HT-29 (cell line): ENCODE measurements around the gene TIPRL. TPM values are rescaled to one million over a fixed set of nuclear protein-coding genes. Genes with fewer than 3 reads are reported as not detected.
A peak's percentile ranks its signal among the peaks of the same experiment; 100 is the strongest.

Experiments used
- DNase-seq: peaks from one replicate; pipeline ENCODE4 v3.0.0-alpha.2; 2015; ENCODE audit warnings: low spot score
- total RNA-seq: library from RNA; depleted of rRNA; stranded (reverse); fragments of >200 nt; shearing (Covaris generic); gene quantifications from 2 replicates; pipeline ENCODE4 v1.2.3, GENCODE V29; 2014

TIPRL gene
- total RNA-seq, 1 experiment from 2014 or later = 10.7 TPM

DNA sequence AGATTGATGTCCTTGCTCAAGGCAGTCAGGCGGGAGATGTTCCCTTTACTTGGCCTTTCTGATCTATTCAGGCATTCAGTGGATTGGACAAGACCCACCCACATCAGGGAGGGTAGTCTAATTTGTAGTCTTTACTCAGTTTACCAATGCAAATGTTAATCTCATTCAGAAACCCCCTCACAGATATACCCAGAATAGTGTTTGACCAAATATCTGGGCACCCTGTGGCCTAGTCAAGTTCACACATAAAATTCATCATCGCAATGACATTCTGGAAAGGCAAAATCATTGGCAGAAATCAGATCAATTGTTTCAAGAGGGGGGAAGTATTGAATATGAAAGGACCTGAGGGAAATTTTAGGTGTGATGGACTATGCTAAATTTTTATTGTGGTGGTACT is 34.6 kb downstream of the TIPRL start:
- DNase-seq = no peak

GRCh38 chr1:168216171-168216570 is 37.4 kb downstream of the TIPRL start:
- no peak for DNase-seq

DNA sequence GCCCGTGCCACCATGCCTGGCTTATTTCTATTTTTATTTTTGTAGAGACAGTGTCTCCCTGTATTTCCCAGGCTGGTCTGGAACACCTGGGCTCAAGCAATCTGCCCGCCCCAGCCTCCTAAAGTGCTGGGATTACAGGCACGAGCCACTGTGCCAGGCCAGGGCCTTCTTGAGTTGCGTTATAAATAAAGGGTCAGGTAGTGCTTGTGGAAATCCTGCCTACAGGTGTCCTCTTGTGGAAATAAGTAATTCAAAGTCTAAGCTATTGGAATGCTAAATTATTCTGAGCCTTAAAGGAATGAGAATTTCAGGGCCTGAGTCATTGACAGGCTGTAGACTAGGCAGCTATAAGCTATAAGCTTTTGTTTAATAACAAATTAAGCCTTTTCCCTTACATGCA is 38.9 kb downstream of the TIPRL start:
- DNase-seq = no peak

DNA sequence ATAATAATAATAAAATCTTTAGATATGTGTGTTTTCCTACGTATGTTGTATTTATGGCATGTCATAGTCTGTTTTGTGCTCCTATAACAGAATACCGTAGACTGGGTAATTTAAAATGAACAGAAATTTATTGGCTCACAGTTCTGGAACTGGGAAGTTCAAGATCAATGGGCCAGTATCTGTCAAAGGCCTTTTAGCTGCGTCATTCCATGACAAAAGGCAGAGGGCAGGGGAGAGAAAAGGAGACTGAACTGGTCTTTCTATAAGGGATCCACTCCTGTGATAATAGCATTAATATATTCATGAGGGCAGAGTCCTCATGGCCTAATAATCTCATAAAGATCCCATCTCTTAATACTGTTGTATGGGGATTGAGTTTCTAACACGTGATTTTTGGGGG is 39.9 kb downstream of the TIPRL start:
- no peak for DNase-seq

DNA sequence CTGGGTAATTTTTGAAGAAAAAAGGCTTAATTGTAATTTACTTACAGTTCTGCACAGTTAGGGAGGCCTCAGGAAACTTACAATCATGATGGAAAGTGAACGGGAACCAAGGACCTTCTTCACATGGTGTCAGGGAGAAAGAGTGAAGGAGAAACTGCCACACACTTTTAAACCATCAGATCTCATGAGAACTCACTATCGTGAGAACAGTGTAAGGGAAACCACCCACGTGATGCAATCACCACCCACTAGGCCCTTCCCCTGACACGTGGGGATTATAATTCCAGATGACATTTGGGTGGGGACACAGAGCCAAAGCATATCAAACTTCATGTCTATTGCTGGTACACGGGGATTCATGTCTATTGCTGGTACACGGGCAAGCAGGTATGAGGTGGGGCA is 41.7 kb downstream of the TIPRL start:
- no peak for DNase-seq

GRCh38 chr1:168221275-168221674 is 42.5 kb downstream of the TIPRL start:
- no peak for DNase-seq

DNA sequence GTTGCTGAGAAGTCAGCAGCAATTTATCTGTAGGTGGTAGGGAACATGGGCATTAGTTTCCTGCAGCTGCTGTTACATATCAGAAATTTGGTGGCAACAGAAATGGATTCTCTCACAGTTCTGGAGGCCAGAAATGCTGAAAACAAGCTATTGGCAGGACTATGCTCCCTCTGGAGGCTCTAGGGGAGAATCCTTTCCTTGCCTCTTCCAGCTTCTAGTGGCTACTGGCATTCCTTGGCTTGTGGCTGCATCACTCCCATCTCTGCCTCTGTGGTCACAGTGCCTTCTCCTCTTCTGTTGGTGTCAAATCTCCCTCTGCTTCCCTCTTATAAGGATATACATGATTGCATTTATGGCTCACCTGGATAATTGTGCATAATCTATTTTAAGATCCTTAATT is 44.5 kb downstream of the TIPRL start:
- no peak for DNase-seq

- no peak for DNase-seq
These were observed 45.1 kb downstream of the TIPRL start for GRCh38 chr1:168223681-168224540.

DNA sequence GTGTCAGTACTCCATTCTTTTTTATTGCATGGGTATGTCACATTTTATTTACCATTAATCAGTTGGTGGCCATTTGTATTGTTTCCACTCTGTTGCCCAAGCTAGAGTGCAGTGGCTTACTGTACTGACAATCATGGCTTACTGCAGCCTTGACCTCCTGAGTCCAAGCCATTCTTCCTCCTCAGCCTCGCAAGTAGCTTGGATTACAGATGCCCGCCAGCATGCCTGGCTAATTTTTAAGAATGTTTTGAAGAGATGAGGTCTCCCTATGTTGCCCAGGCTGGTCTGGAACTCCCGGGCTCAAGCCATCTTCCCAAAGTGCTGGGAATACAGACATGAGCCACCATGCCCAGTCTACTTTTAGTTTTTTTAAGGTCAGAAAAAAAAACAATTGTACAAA is 46.2 kb downstream of the TIPRL start:
- DNase-seq = no peak

- peak; percentile 77 for DNase-seq
These were observed 46.9 kb downstream of the TIPRL start, which contains the start of gene SFT2D2 for GRCh38 chr1:168225476-168226190. SFT2D2 (plus strand) TSS chr1:168226004; CDS start chr1:168226080, 76 bp downstream.

GRCh38 chr1:168227620-168228019 is 48.9 kb downstream of the TIPRL start:
- no peak for DNase-seq

DNA sequence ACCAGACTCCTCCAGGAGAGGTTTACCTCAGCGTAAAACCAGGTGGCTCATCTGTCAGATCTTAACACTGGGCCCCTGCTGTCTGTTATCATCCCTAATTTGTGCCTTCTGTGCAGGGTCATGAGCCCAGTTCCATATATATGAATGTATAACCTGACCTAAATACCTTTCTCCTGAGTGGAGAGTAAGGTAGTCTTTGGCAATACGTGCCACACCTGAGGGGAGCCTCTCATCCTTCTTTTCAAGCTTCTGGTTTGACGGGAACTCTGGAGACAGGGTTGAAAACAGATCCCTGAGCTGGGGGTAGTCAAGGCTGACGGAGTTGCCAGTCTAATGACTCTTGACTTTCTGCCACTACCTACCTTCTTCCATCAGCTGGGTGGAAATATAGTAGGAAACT is 51.1 kb downstream of the TIPRL start:
- no peak for DNase-seq

- DNase-seq = peak; percentile 12
These were observed 51.9 kb downstream of the TIPRL start for GRCh38 chr1:168230709-168231108.

DNA sequence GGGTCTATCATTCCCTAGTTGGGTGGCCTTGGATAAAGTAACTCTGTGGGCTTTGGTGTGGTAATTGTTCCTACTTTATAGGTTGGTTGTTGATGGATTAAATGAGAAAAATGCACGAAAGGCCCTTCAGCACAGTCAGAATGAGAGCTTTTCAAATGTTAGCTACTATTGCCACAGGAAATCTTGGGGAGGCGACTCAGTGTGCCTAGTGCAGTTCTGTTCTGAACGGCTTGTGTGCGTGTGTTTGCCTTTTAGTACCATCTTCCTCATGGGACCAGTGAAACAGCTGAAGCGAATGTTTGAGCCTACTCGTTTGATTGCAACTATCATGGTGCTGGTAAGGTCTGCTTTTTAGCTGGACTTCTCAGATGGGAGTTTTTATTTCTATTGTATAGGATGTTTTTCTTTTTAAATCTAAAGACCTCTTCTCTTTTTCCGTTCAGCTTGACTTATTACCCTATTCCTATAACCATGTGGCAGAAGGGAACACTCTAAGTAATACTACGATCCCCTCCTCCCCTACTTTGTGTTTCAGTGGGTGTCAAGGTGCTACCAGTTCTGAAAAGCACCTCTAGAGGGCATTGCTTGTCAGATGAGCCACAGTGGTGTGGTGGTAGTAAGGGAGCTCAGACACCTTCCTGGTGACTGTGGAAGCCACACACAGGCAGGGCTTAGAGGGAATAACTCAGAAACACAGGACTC is 56.2 kb downstream of the TIPRL start:
- peak; percentile 64 for DNase-seq

- DNase-seq = no peak
These were observed 56.8 kb downstream of the TIPRL start for GRCh38 chr1:168235548-168235885.

- no peak for DNase-seq
These were observed 57.2 kb downstream of the TIPRL start for GRCh38 chr1:168235937-168236336.

DNA sequence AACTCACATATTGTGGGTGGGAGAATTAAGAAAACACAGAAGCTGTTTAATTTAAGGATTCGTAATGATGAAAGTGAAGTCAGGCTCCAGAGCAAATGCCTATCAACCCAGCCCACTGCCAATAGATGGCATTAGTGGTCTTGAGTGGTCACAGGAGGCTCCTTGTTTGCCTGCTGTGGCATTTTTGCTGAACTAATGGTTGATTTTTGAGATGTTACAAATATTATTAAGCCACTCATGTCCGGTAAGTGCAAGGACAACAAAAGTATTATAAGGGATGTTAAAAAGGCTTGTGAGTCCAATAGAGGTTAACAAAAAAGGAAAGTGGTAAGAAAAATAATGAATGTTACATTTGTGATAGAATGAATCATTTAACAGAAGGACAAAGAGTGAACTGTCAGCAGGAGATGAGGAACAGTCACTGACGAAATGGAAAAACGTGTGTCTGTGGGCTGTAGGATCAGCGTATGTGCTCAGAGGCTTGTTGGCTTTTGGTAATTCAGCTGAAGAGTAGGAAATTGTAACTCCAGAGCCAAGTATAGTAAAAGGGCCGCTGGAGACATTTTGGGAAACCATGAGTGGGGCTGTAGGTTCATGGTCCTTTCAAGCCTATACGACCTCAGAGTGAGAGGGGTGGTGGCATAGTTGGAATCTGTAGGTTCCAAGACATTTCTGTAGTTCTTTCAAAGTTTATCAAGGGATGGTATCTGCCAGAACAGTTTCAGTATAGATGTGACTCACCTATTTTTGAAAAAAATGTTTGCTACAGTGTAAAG is 58.3 kb downstream of the TIPRL start:
- DNase-seq = no peak

- no peak for DNase-seq
These were observed 64.4 kb downstream of the TIPRL start for GRCh38 chr1:168243198-168243597.

GRCh38 chr1:168243636-168244212 is 65.0 kb downstream of the TIPRL start:
- no peak for DNase-seq

- no peak for DNase-seq
These were observed 66.3 kb downstream of the TIPRL start for GRCh38 chr1:168245042-168245441.

- no peak for DNase-seq
These were observed 67.7 kb downstream of the TIPRL start for GRCh38 chr1:168246506-168246905.
